Right lobe of liver (tissue), 4 donors: ENCODE results near the gene JUP.

Experiments used
- POLR2A ChIP-seq: fragments of 450-650 bp; IDR thresholded peaks from one replicate; pipeline ENCODE4 v1.6.1; 2017; ENCODE audit warnings: antibody characterized with exemption, mild to moderate bottlenecking
- TF ChIP-seq, protein P1 (sequence below), 4 donors: fragments of 200-600 bp in 3 of 4; fragments of 450-650 bp in 1 of 4; IDR thresholded peaks; one replicate each; pipeline versions ENCODE4 v1.5.1 to v1.8.0; 2016 to 2022; ENCODE audit warnings: antibody characterized with exemption in 4 of 4, mild to moderate bottlenecking in 2 of 4
- donor health status: DM: no; HTN: no; CAD: no.
- donor health status: DM: no; HTN: no; CAD: no.
- donor health status: DM: no; HTN: yes; CAD: no.

DNA sequence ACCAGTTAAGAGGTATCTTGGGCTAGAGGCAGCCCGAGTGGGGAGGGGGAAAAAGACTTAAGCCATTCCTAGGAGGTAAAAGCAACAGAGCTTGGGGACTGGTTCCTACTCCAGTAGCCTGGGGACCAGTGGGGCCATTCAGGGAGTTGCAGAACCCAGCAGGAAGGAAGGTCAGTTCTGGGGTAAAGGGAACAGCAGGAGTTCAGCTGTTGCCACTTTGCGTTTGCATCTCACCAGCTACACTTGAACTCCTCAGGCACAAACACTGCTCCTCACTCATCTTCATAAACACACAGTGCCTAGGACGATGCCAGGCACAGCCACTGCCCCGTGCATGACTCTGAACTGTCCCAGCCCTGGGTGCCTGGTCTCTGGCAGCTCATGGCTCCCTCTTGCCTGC, 56.0 kb downstream of the JUP start:
- TF ChIP-seq, protein P1, sequence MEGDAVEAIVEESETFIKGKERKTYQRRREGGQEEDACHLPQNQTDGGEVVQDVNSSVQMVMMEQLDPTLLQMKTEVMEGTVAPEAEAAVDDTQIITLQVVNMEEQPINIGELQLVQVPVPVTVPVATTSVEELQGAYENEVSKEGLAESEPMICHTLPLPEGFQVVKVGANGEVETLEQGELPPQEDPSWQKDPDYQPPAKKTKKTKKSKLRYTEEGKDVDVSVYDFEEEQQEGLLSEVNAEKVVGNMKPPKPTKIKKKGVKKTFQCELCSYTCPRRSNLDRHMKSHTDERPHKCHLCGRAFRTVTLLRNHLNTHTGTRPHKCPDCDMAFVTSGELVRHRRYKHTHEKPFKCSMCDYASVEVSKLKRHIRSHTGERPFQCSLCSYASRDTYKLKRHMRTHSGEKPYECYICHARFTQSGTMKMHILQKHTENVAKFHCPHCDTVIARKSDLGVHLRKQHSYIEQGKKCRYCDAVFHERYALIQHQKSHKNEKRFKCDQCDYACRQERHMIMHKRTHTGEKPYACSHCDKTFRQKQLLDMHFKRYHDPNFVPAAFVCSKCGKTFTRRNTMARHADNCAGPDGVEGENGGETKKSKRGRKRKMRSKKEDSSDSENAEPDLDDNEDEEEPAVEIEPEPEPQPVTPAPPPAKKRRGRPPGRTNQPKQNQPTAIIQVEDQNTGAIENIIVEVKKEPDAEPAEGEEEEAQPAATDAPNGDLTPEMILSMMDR (IDR thresholded peaks at IDR 0.05) = no peak
- no peak for TF ChIP-seq POLR2A
